SK-N-SH (cell line): ENCODE data around the gene SCNN1A. TPM values are rescaled to one million over a fixed set of nuclear protein-coding genes. Genes with fewer than 3 reads are reported as not detected.

ENCODE experiments used
- CTCF ChIA-PET: fragments of 300-600, 350-600 bp; formaldehyde crosslinking; extraction: SDS; loops from one replicate; lab custom pipeline; 2021; lab: Yijun Ruan, JAX
- POLR2A ChIA-PET: fragments of 350-600 bp; sonication (Branson Sonifier 250); formaldehyde crosslinking; extraction: SDS; loops from one replicate; lab custom pipeline; 2020; ENCODE audit warnings: antibody characterized with exemption, inconsistent platforms; lab: Yijun Ruan, JAX
- DNase-seq: peaks from one replicate; pipeline ENCODE4 v3.0.0; 2012
- H2AFZ ChIP-seq: fragments of 200-600 bp; sonication (generic); 2 replicates; pipeline ENCODE4 v1.8.1; 2016; ENCODE audit warnings: antibody characterized with exemption, mild to moderate bottlenecking, low read depth
- H3F3A ChIP-seq: fragments of 200-600 bp; sonication (generic); replicated peaks from 2 replicates; pipeline ENCODE3; 2016; ENCODE audit warnings: antibody characterized with exemption, mild to moderate bottlenecking; ENCODE audit not compliant: insufficient read depth
- H3K27ac ChIP-seq, 2 experiments: fragments of 200-500 bp in 1 of 2; fragments of 200-600 bp in 1 of 2; sonication (Bioruptor generic) in 1 of 2; sonication (generic), shearing (Covaris generic) in 1 of 2; 2 replicates each; pipeline versions ENCODE4 v1.5.1 to v1.6.1; 2014 to 2016; ENCODE audit warnings: low read depth in 2 of 2, inconsistent platforms in 1 of 2, low read length in 1 of 2, mild to moderate bottlenecking in 1 of 2, mixed read lengths in 1 of 2
- H3K27me3 ChIP-seq: fragments of 200-600 bp; sonication (generic), shearing (Covaris generic); 2 replicates; pipeline ENCODE4 v1.6.1; 2016; ENCODE audit warnings: mixed run types; ENCODE audit not compliant: insufficient read depth
- H3K36me3 ChIP-seq, 2 experiments: fragments of 200-500 bp in 1 of 2; fragments of 200-600 bp in 1 of 2; sonication (Bioruptor generic) in 1 of 2; sonication (generic) in 1 of 2; replicated peaks in 1 of 2; 2 replicates each; pipeline versions ENCODE3 to v1.5.1; 2014 to 2016; ENCODE audit warnings: low read length in 1 of 2, mild to moderate bottlenecking in 1 of 2; ENCODE audit not compliant: insufficient read depth in 2 of 2, control insufficient read depth in 1 of 2
- H3K4me1 ChIP-seq, 2 experiments: fragments of 200-500 bp in 1 of 2; fragments of 200-600 bp in 1 of 2; sonication (Bioruptor generic) in 1 of 2; sonication (generic), shearing (Covaris generic) in 1 of 2; 2 replicates each; pipeline versions ENCODE4 v1.5.1 to v1.6.1; 2014 to 2016; ENCODE audit warnings: low read depth in 1 of 2, low read length in 1 of 2, mixed run types in 1 of 2; ENCODE audit not compliant: insufficient read depth in 2 of 2, control insufficient read depth in 1 of 2
- H3K4me2 ChIP-seq: fragments of 200-600 bp; sonication (generic), shearing (Covaris generic); 2 replicates; pipeline ENCODE4 v1.6.1; 2017; ENCODE audit warnings: mixed run types
- H3K4me3 ChIP-seq, 2 experiments: fragments of 200-500 bp in 1 of 2; fragments of 200-600 bp in 1 of 2; sonication (Bioruptor generic) in 1 of 2; sonication (generic), shearing (Covaris generic) in 1 of 2; 2 replicates each; pipeline versions ENCODE4 v1.5.1 to v1.8.1; 2014 to 2016; ENCODE audit warnings: low read depth in 2 of 2, inconsistent platforms in 1 of 2, low read length in 1 of 2, mild to moderate bottlenecking in 1 of 2, mixed read lengths in 1 of 2, moderate library complexity in 1 of 2
- H3K79me2 ChIP-seq: fragments of 200-600 bp; sonication (generic); 2 replicates; pipeline ENCODE4 v1.8.1; 2017; ENCODE audit warnings: mild to moderate bottlenecking; ENCODE audit not compliant: insufficient read depth
- H3K9ac ChIP-seq: fragments of 200-600 bp; sonication (generic); 2 replicates; pipeline ENCODE4 v1.6.1; 2017; ENCODE audit warnings: mixed run types
- H3K9me2 ChIP-seq: fragments of 200-600 bp; sonication (generic); 2 replicates; pipeline ENCODE4 v1.6.1; 2017; ENCODE audit warnings: mixed run types
- H3K9me3 ChIP-seq: fragments of 200-600 bp; sonication (generic); 2 replicates; pipeline ENCODE4 v1.6.1; 2017; ENCODE audit warnings: mixed run types, mild to moderate bottlenecking, moderate library complexity
- H4K20me1 ChIP-seq: fragments of 200-600 bp; sonication (generic); 2 replicates; pipeline ENCODE4 v1.6.1; 2017; ENCODE audit warnings: mild to moderate bottlenecking, mixed run types; ENCODE audit not compliant: insufficient read depth
- ELF1 ChIP-seq: IDR thresholded peaks from 2 replicates; pipeline ENCODE4 v1.4.0; 2012
- EZH2phosphoT487 ChIP-seq: fragments of 200-600 bp; sonication (generic); IDR thresholded peaks from 2 replicates; pipeline ENCODE4 v1.6.1; 2017; ENCODE audit warnings: low read depth, mixed run types, mild to moderate bottlenecking, antibody characterized with exemption, moderate library complexity, borderline replicate concordance
- FOXM1 ChIP-seq: IDR thresholded peaks from 2 replicates; pipeline ENCODE4 v1.4.0; 2012; ENCODE audit warnings: low read depth, mild to moderate bottlenecking
- GATA2 ChIP-seq: sonication (generic); formaldehyde crosslinking; IDR thresholded peaks from 2 replicates; pipeline ENCODE4 v1.5.0; 2020; ENCODE audit warnings: mild to moderate bottlenecking, missing genetic modification reagents
- JUND ChIP-seq: IDR thresholded peaks from 2 replicates; pipeline ENCODE4 v1.4.0; 2012
- POLR2AphosphoS5 ChIP-seq: IDR thresholded peaks from 2 replicates; pipeline ENCODE4 v1.6.1; 2012; ENCODE audit warnings: low read depth, low read length
- TAF1 ChIP-seq: IDR thresholded peaks from 2 replicates; pipeline ENCODE4 v1.6.1; 2012; ENCODE audit warnings: low read depth, mild to moderate bottlenecking, low read length, moderate library complexity, borderline replicate concordance
- YY1 ChIP-seq: IDR thresholded peaks from 2 replicates; pipeline ENCODE4 v1.4.0; 2012; ENCODE audit warnings: low read depth, mild to moderate bottlenecking
- WGBS: methylation state at CpG from one replicate; pipeline ENCODE4 v1.1.6; 2017; ENCODE audit warnings: low lambda C conversion rate; 5-methylcytosine and 5-hydroxymethylcytosine counted together
- polyA plus RNA-seq, 3 experiments: library from polyadenylated mRNA; depleted of rRNA; stranded (reverse); fragments of >200 nt; gene quantifications; 2 replicates each; pipeline ENCODE4 v1.2.3, GENCODE V29; 2012
- TF ChIP-seq, protein P1 (sequence below): IDR thresholded peaks from 2 replicates; pipeline ENCODE4; 2012

SCNN1A gene
- polyA plus RNA-seq, 1 of the 3 experiments (the other 2 are of a cell fraction): 1.6 TPM

DNA sequence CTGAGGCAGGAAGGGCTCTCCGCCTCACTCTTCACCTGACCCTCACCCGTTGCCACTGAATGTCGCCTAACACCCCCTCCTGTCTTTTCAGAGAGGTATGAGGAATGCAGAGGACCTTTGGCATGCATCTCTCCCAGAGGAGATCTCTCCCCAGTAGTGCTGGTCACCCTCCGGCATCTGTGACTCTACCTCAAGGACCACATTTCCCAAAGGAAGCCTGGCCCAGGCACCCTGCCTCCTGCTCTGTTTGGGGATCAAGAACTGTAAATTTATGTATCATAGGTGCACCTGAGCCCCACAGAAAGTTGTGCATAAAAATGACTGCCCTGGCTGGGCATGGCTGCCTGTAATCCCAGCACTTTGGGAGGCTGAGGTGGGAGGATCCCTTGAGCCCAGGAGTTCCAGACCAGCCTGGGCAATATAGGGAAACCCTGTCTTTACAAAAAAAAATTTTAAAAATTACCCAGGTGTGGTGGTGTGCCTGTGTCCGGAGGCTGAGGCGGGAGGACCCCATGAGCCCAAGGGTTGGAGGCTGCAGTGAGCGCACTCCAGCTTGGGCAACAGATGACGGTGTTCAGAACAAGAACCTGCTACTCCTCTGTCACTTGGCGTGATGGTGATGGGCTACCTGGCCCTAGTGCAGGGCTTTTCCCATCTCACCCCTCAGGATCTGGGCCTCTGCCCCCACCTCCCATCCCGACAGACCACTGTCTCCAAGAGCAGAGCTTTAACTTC is 47.2 kb downstream of the SCNN1A start:
- Histone ChIP-seq H3K9ac (no peak overlapping the region), H3K4me2 (no peak overlapping the region), H2AFZ (no peak overlapping the region), H3K9me3 (no peaks in the 10 kb centered on the region), H3F3A (peaks cover 56% of the 10 kb centered on the region), H3K36me3 (peaks cover 36 to 53% of the 10 kb centered on the region in 2 experiments), H3K79me2 (peaks cover 26% of the 10 kb centered on the region), H3K27ac (no peak overlapping the region), H4K20me1 (peaks cover 5% of the 10 kb centered on the region; the same call in 1 of the 2 replicates), H3K9me2 (no peaks in the 10 kb centered on the region), H3K4me3 (no peak overlapping the region), H3K27me3 (no peaks in the 10 kb centered on the region), H3K4me1 (peaks cover 4 to 26% of the 10 kb centered on the region in 2 experiments; a peak in 3 of 4 replicates)
- CTCF ChIA-PET: no interaction called here
- WGBS: 93% methylated on average over 7 of the region's 10 CpGs
- POLR2A ChIA-PET: no interaction called here
- no peak for DNase-seq
- no peak for TF ChIP-seq JUND
- TF ChIP-seq TAF1: no peak

DNA sequence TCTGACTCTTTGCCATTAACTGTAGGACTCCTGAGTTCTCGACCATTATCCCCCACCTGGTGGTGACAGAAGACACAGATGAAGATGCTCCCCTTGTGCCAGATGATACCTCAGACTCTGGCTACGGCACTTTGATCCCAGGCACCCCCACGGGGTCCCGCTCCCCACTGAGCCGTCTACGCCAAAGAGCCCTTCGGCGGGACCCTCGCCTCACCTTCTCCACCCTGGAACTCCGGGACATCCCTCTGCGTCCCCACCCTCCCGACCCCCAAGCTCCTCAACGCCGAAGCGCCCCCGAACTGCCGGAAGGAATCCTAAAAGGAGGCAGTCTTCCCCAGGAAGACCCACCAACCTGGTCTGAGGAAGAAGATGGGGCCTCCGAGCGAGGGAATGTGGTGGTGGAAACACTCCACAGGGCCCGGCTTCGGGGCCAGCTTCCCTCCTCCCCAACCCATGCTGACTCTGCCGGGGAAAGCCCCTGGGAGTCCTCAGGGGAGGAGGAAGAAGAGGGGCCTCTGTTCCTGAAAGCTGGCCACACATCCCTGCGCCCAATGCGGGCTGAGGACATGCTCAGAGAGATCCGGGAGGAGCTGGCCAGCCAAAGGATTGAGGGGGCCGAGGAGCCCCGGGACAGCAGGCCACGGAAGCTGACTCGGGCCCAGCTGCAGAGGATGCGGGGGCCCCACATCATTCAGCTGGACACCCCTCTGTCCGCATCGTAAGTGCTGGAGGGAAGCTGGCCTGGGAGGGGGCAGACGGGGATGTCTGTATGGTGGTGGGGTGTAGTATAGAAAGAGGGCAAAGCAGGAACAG is 47.9 kb downstream of the SCNN1A start:
- TF ChIP-seq EZH2phosphoT487 (no peak), ELF1 (no peak), POLR2AphosphoS5 (no peak; the same call in 1 of the 2 replicates), GATA2 (CRISPR knock-in tag) (no peak), YY1 (no peak), FOXM1 (no peak)
- TF ChIP-seq, protein P1, sequence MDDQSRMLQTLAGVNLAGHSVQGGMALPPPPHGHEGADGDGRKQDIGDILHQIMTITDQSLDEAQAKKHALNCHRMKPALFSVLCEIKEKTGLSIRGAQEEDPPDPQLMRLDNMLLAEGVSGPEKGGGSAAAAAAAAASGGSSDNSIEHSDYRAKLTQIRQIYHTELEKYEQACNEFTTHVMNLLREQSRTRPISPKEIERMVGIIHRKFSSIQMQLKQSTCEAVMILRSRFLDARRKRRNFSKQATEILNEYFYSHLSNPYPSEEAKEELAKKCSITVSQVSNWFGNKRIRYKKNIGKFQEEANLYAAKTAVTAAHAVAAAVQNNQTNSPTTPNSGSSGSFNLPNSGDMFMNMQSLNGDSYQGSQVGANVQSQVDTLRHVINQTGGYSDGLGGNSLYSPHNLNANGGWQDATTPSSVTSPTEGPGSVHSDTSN: no peak
- Histone ChIP-seq H4K20me1 (no peaks in the 10 kb centered on the region; the same call in 1 of the 2 replicates), H3F3A (peaks cover 57% of the 10 kb centered on the region), H3K4me3 (no peak overlapping the region), H2AFZ (no peak overlapping the region), H3K36me3 (peaks cover 32 to 45% of the 10 kb centered on the region in 2 experiments), H3K9me3 (no peaks in the 10 kb centered on the region), H3K9ac (no peak overlapping the region), H3K27ac (no peak overlapping the region), H3K27me3 (no peaks in the 10 kb centered on the region), H3K4me2 (no peak overlapping the region), H3K9me2 (no peaks in the 10 kb centered on the region), H3K4me1 (peaks cover 4 to 25% of the 10 kb centered on the region in 2 experiments; a peak in 3 of 4 replicates), H3K79me2 (peaks cover 26% of the 10 kb centered on the region)
- WGBS: 93% methylated on average over 31 of the region's 33 CpGs
- no peak for DNase-seq
- ChIA-PET CTCF (interaction anchor here (1.0 to 2.3 kb wide), 5 partner anchors 12 to 210 kb away, joined by 3 to 20 read pairs (median 3); no protein-coding TSS in a partner anchor), POLR2A (no interaction called here)
